PC-9 (cell line): ENCODE data around the gene TTC13.

Experiments used
- CTCF ChIP-seq: fragments of 200-600 bp; sonication (generic); conservative IDR thresholded peaks from 2 replicates; pipeline ENCODE4 v1.6.1; 2017; ENCODE audit warnings: mixed run types, antibody characterized with exemption, mild to moderate bottlenecking, moderate library complexity
- EZH2 ChIP-seq: fragments of 200-600 bp; sonication (generic); IDR thresholded peaks from 2 replicates; pipeline ENCODE4 v1.8.0; 2017; ENCODE audit warnings: antibody characterized with exemption, low read depth

GRCh38 chr1:230935852-230936251, 42.8 kb downstream of the TTC13 start:
- TF ChIP-seq EZH2 (no peak), CTCF (no peak)
